Peyer's patch (tissue), 4 donors: ENCODE data around the gene VAV3.

Experiments
- CTCF ChIP-seq, 6 experiments: fragments of 450-650 bp in 4 of 6; fragments of 200-600 bp in 2 of 6; sonication (generic) in 1 of 6; IDR thresholded peaks; one replicate each; pipeline ENCODE4 v1.5.1; 2017 to 2019; ENCODE audit warnings: antibody characterized with exemption in 6 of 6, mild to moderate bottlenecking in 3 of 6, moderate library complexity in 1 of 6
- POLR2A ChIP-seq, 2 donors: fragments of 450-650 bp; IDR thresholded peaks; one replicate each; pipeline ENCODE4 v1.5.1; 2017; ENCODE audit warnings: antibody characterized with exemption in 2 of 2, mild to moderate bottlenecking in 2 of 2, moderate library complexity in 2 of 2

GRCh38 chr1:107976836-107977235 lies 11.9 kb upstream of the VAV3 start:
- TF ChIP-seq POLR2A (IDR thresholded peaks at IDR 0.05): no peak
- no peak for TF ChIP-seq CTCF (IDR thresholded peaks at IDR 0.05)
